NCI-H748 (cell line): ENCODE measurements around the gene KIF5A.
A peak's percentile ranks its signal among the peaks of the same experiment; 100 is the strongest.
"Not testable (repeated sequence)": the region's sequence is repeated elsewhere in the genome, so short reads cannot be mapped to it uniquely, and the experiment has no call there.

ENCODE experiments used
- DNase-seq: peaks from one replicate; lab custom pipeline; 2025; ENCODE audit not compliant: unreplicated experiment; lab: John Stamatoyannopoulos, UW

The KIF5A gene

GRCh38 chr12:57581802-57582201, 32.0 kb downstream of the KIF5A start:
- DNase-seq: no peak

GRCh38 chr12:57582440-57582839, 32.6 kb downstream of the KIF5A start:
- no peak for DNase-seq

GRCh38 chr12:57583008-57583831, 33.4 kb downstream of the KIF5A start:
- peak; percentile 87 for DNase-seq

- DNase-seq: no peak
Measured at GRCh38 chr12:57584050-57584449, 34.2 kb downstream of the KIF5A start.

GRCh38 chr12:57584690-57585089, 34.8 kb downstream of the KIF5A start:
- no peak for DNase-seq

GRCh38 chr12:57585156-57585555, 35.3 kb downstream of the KIF5A start:
- no peak for DNase-seq

- DNase-seq: no peak
Measured at GRCh38 chr12:57586128-57586527, 36.3 kb downstream of the KIF5A start.

GRCh38 chr12:57586832-57587429, 37.1 kb downstream of the KIF5A start:
- DNase-seq: no peak

- DNase-seq: not testable (repeated sequence)
Measured at GRCh38 chr12:57588951-57589610, 39.2 kb downstream of the KIF5A start.

- no peak for DNase-seq
Measured at GRCh38 chr12:57590479-57590863, 40.6 kb downstream of the KIF5A start.

GRCh38 chr12:57590864-57591781, 41.3 kb downstream of the KIF5A start, which contains the start of gene PIP4K2C:
TSS of gene PIP4K2C (plus strand) at chr12:57591192. CDS start at chr12:57591290, 98 bp downstream.
- DNase-seq: peak; percentile 93

- no peak for DNase-seq
Measured at GRCh38 chr12:57591782-57592325, 42.0 kb downstream of the KIF5A start.

GRCh38 chr12:57592551-57593165, 42.8 kb downstream of the KIF5A start:
- DNase-seq: no peak

- DNase-seq: no peak
Measured at GRCh38 chr12:57593187-57593586, 43.3 kb downstream of the KIF5A start.

GRCh38 chr12:57600395-57600794, 50.6 kb downstream of the KIF5A start:
- no peak for DNase-seq

- no peak for DNase-seq
Measured at GRCh38 chr12:57602544-57602943, 52.7 kb downstream of the KIF5A start.

GRCh38 chr12:57603324-57603723, 53.5 kb downstream of the KIF5A start:
- no peak for DNase-seq

GRCh38 chr12:57603815-57604453, 54.1 kb downstream of the KIF5A start:
- no peak for DNase-seq

- peak; percentile 57 for DNase-seq
Measured at GRCh38 chr12:57604454-57604991, 54.7 kb downstream of the KIF5A start, which contains the start of gene DTX3. TSS of gene DTX3 (plus strand) at chr12:57604824. CDS start at chr12:57606518, 1,694 bp downstream.
